Breast epithelium (tissue), 3 donors: Measurements from ENCODE around the gene EGLN3.
"Not testable (repeated sequence)": the region's sequence is repeated elsewhere in the genome, so short reads cannot be mapped to it uniquely, and the experiment has no call there.

Experiments
- POLR2A ChIP-seq: fragments of 450-650 bp; IDR thresholded peaks from one replicate; pipeline ENCODE4 v1.6.1; 2016; ENCODE audit warnings: antibody characterized with exemption, mild to moderate bottlenecking, moderate library complexity
- TF ChIP-seq, protein P1 (sequence below), 3 donors: fragments of 450-650 bp; IDR thresholded peaks; one replicate each; pipeline ENCODE4 v1.5.1; 2016 to 2017; ENCODE audit warnings: antibody characterized with exemption in 3 of 3, mild to moderate bottlenecking in 3 of 3, moderate library complexity in 3 of 3

DNA sequence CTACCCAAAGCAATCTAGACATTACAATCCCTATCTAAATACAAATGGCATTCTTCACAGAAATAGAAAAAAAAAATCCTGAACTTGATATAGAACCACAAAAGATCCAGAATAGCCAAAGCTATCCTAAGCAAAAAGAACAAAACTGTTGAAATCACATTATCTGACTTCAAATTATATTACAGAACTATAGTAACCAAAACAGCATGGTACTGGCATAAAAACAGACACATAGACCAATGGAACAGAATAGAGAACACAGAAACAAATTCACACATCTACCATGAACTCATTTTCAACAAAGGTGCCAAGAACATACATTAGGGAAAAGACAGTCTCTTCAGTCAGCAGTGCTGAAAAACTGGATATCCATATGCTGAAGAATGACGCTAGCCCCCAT lies 19.0 kb upstream of the EGLN3 start:
- TF ChIP-seq, protein P1, sequence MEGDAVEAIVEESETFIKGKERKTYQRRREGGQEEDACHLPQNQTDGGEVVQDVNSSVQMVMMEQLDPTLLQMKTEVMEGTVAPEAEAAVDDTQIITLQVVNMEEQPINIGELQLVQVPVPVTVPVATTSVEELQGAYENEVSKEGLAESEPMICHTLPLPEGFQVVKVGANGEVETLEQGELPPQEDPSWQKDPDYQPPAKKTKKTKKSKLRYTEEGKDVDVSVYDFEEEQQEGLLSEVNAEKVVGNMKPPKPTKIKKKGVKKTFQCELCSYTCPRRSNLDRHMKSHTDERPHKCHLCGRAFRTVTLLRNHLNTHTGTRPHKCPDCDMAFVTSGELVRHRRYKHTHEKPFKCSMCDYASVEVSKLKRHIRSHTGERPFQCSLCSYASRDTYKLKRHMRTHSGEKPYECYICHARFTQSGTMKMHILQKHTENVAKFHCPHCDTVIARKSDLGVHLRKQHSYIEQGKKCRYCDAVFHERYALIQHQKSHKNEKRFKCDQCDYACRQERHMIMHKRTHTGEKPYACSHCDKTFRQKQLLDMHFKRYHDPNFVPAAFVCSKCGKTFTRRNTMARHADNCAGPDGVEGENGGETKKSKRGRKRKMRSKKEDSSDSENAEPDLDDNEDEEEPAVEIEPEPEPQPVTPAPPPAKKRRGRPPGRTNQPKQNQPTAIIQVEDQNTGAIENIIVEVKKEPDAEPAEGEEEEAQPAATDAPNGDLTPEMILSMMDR (IDR thresholded peaks at IDR 0.05): not testable (repeated sequence)
- TF ChIP-seq POLR2A: not testable (repeated sequence)
